Measurements from ENCODE around the gene MSX1.
"Not testable (repeated sequence)": the region's sequence is repeated elsewhere in the genome, so short reads cannot be mapped to it uniquely, and the experiment has no call there.

The MSX1 gene

GRCh38 chr4:4859325-4859798 lies at the start of gene MSX1:
MSX1 (plus strand) TSS chr4:4859665; CDS start chr4:4859900, 235 bp downstream.
- peak; percentile 84 for DNase-seq

- no peak for DNase-seq
Measured at GRCh38 chr4:4810092-4810774, 49.2 kb upstream of the MSX1 start.

GRCh38 chr4:4810778-4811177 lies 48.7 kb upstream of the MSX1 start:
- DNase-seq: no peak

GRCh38 chr4:4812145-4812794 lies 47.2 kb upstream of the MSX1 start:
- no peak for DNase-seq

- no peak for DNase-seq
Measured at GRCh38 chr4:4818415-4819212, 40.9 kb upstream of the MSX1 start.

- DNase-seq: no peak
Measured at GRCh38 chr4:4819213-4819606, 40.3 kb upstream of the MSX1 start.

GRCh38 chr4:4820261-4820660 lies 39.2 kb upstream of the MSX1 start:
- no peak for DNase-seq

GRCh38 chr4:4820739-4821138 lies 38.7 kb upstream of the MSX1 start:
- DNase-seq: no peak

GRCh38 chr4:4821577-4821976 lies 37.9 kb upstream of the MSX1 start:
- DNase-seq: no peak

GRCh38 chr4:4822286-4822685 lies 37.2 kb upstream of the MSX1 start:
- DNase-seq: not testable (repeated sequence)

GRCh38 chr4:4823621-4824162 lies 35.8 kb upstream of the MSX1 start:
- DNase-seq: no peak

- DNase-seq: no peak
Measured at GRCh38 chr4:4824232-4824631, 35.2 kb upstream of the MSX1 start.

- no peak for DNase-seq
Measured at GRCh38 chr4:4825431-4825830, 34.0 kb upstream of the MSX1 start.

GRCh38 chr4:4829837-4830236 lies 29.6 kb upstream of the MSX1 start:
- DNase-seq: no peak

GRCh38 chr4:4831266-4831665 lies 28.2 kb upstream of the MSX1 start:
- DNase-seq: no peak

GRCh38 chr4:4831825-4832224 lies 27.6 kb upstream of the MSX1 start:
- DNase-seq: no peak

GRCh38 chr4:4836044-4836443 lies 23.4 kb upstream of the MSX1 start:
- DNase-seq: no peak

- no peak for DNase-seq
Measured at GRCh38 chr4:4837316-4837715, 22.1 kb upstream of the MSX1 start.

GRCh38 chr4:4838051-4838935 lies 21.2 kb upstream of the MSX1 start:
- no peak for DNase-seq

GRCh38 chr4:4838936-4839810 lies 20.3 kb upstream of the MSX1 start:
- DNase-seq: no peak

- no peak for DNase-seq
Measured at GRCh38 chr4:4840351-4840750, 19.1 kb upstream of the MSX1 start.
